SK-N-SH (cell line): Measurements from ENCODE around the gene WASF3.

Experiments used
- CHD2 ChIP-seq: fragments of 150-350 bp; IDR thresholded peaks from 2 replicates; pipeline ENCODE4 v1.6.1; 2018; ENCODE audit warnings: low read length; ENCODE audit not compliant: partially characterized antibody
- ELF1 ChIP-seq: IDR thresholded peaks from 2 replicates; pipeline ENCODE4 v1.4.0; 2012
- EZH2phosphoT487 ChIP-seq: fragments of 200-600 bp; sonication (generic); IDR thresholded peaks from 2 replicates; pipeline ENCODE4 v1.6.1; 2017; ENCODE audit warnings: low read depth, mixed run types, mild to moderate bottlenecking, antibody characterized with exemption, moderate library complexity, borderline replicate concordance
- FOXJ3 ChIP-seq: sonication (generic); formaldehyde crosslinking; IDR thresholded peaks from 2 replicates; pipeline ENCODE4 v1.5.1; 2020; ENCODE audit warnings: mild to moderate bottlenecking, missing genetic modification reagents
- JUND ChIP-seq: IDR thresholded peaks from 2 replicates; pipeline ENCODE4 v1.4.0; 2012
- TF ChIP-seq, protein P1 (sequence below): fragments of 200-600 bp; sonication (generic); IDR thresholded peaks from 2 replicates; pipeline ENCODE4 v1.6.1; 2017; ENCODE audit warnings: antibody characterized with exemption, mild to moderate bottlenecking, moderate library complexity
- TF ChIP-seq, protein P2 (sequence below): IDR thresholded peaks from 2 replicates; pipeline ENCODE4 v1.6.1; 2012; ENCODE audit warnings: mild to moderate bottlenecking, low read depth, low read length, moderate library complexity
- TF ChIP-seq, protein P3 (sequence below): IDR thresholded peaks from 2 replicates; pipeline ENCODE4 v1.4.0; 2012; ENCODE audit warnings: low read depth, borderline replicate concordance
- TF ChIP-seq, protein P4 (sequence below): IDR thresholded peaks from 2 replicates; pipeline ENCODE4 v1.4.0; 2012; ENCODE audit warnings: low read depth, borderline replicate concordance

DNA sequence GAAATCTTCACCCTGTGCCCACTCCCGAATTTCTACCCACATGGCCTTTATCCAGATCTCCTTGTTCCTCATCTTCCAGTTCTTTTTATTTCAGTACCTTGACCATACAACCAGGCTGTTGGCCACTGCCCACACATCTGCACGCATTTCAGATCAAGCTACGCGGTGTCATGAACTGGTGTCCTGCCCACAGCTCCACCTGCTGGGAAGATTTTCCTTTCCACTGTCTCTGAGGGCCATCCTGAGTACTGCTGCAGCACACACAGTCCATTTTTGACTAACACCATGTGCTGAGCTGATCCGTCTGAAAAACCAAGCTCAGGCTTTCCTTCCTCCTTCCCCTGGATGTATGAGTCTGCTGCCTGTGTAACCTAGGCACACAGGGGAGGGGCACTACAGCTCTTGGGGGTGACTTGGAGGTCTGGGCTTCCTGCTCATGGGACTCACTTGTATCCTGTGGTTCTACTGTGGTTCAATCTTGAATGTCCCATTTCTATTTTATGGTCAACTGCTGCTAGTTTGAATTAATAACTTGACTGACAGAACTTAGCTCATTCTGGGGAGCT lies 71.9 kb downstream of the WASF3 start:
- no peak for TF ChIP-seq FOXJ3 (CRISPR knock-in tag)
- TF ChIP-seq JUND: no peak
- TF ChIP-seq, protein P1, sequence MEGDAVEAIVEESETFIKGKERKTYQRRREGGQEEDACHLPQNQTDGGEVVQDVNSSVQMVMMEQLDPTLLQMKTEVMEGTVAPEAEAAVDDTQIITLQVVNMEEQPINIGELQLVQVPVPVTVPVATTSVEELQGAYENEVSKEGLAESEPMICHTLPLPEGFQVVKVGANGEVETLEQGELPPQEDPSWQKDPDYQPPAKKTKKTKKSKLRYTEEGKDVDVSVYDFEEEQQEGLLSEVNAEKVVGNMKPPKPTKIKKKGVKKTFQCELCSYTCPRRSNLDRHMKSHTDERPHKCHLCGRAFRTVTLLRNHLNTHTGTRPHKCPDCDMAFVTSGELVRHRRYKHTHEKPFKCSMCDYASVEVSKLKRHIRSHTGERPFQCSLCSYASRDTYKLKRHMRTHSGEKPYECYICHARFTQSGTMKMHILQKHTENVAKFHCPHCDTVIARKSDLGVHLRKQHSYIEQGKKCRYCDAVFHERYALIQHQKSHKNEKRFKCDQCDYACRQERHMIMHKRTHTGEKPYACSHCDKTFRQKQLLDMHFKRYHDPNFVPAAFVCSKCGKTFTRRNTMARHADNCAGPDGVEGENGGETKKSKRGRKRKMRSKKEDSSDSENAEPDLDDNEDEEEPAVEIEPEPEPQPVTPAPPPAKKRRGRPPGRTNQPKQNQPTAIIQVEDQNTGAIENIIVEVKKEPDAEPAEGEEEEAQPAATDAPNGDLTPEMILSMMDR: no peak
- TF ChIP-seq ELF1: no peak
- no peak for TF ChIP-seq CHD2
- TF ChIP-seq, protein P2, sequence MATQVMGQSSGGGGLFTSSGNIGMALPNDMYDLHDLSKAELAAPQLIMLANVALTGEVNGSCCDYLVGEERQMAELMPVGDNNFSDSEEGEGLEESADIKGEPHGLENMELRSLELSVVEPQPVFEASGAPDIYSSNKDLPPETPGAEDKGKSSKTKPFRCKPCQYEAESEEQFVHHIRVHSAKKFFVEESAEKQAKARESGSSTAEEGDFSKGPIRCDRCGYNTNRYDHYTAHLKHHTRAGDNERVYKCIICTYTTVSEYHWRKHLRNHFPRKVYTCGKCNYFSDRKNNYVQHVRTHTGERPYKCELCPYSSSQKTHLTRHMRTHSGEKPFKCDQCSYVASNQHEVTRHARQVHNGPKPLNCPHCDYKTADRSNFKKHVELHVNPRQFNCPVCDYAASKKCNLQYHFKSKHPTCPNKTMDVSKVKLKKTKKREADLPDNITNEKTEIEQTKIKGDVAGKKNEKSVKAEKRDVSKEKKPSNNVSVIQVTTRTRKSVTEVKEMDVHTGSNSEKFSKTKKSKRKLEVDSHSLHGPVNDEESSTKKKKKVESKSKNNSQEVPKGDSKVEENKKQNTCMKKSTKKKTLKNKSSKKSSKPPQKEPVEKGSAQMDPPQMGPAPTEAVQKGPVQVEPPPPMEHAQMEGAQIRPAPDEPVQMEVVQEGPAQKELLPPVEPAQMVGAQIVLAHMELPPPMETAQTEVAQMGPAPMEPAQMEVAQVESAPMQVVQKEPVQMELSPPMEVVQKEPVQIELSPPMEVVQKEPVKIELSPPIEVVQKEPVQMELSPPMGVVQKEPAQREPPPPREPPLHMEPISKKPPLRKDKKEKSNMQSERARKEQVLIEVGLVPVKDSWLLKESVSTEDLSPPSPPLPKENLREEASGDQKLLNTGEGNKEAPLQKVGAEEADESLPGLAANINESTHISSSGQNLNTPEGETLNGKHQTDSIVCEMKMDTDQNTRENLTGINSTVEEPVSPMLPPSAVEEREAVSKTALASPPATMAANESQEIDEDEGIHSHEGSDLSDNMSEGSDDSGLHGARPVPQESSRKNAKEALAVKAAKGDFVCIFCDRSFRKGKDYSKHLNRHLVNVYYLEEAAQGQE: no peak
- no peak for TF ChIP-seq EZH2phosphoT487
- TF ChIP-seq, protein P3, sequence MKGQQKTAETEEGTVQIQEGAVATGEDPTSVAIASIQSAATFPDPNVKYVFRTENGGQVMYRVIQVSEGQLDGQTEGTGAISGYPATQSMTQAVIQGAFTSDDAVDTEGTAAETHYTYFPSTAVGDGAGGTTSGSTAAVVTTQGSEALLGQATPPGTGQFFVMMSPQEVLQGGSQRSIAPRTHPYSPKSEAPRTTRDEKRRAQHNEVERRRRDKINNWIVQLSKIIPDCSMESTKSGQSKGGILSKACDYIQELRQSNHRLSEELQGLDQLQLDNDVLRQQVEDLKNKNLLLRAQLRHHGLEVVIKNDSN: no peak
- TF ChIP-seq, protein P4, sequence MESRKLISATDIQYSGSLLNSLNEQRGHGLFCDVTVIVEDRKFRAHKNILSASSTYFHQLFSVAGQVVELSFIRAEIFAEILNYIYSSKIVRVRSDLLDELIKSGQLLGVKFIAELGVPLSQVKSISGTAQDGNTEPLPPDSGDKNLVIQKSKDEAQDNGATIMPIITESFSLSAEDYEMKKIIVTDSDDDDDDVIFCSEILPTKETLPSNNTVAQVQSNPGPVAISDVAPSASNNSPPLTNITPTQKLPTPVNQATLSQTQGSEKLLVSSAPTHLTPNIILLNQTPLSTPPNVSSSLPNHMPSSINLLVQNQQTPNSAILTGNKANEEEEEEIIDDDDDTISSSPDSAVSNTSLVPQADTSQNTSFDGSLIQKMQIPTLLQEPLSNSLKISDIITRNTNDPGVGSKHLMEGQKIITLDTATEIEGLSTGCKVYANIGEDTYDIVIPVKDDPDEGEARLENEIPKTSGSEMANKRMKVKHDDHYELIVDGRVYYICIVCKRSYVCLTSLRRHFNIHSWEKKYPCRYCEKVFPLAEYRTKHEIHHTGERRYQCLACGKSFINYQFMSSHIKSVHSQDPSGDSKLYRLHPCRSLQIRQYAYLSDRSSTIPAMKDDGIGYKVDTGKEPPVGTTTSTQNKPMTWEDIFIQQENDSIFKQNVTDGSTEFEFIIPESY: no peak
